Measurements from ENCODE around the gene METTL25B.

DNA sequence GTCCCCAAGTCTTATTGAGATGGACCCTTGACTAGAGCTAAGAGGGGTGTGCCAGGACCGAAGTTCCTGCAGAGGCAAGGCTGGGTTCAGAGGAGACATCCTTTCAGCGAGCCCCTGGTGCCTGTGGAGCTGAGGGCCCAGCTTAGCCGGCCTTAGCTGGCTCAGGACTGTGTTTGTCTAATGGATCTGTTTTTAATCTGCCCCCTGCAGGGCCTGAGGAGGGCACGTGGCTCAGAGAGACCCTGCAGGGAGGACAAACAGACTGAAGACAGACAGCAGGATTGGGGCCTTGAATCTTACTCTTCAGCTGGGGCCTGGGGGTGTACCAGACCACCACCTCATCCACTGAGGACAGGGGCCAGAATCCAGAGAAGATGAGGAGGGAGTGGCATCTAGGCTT, 24.5 kb upstream of the METTL25B start:
- TF ChIP-seq POLR2A (IDR thresholded peaks at IDR 0.05): no peak
- TF ChIP-seq, protein P1, sequence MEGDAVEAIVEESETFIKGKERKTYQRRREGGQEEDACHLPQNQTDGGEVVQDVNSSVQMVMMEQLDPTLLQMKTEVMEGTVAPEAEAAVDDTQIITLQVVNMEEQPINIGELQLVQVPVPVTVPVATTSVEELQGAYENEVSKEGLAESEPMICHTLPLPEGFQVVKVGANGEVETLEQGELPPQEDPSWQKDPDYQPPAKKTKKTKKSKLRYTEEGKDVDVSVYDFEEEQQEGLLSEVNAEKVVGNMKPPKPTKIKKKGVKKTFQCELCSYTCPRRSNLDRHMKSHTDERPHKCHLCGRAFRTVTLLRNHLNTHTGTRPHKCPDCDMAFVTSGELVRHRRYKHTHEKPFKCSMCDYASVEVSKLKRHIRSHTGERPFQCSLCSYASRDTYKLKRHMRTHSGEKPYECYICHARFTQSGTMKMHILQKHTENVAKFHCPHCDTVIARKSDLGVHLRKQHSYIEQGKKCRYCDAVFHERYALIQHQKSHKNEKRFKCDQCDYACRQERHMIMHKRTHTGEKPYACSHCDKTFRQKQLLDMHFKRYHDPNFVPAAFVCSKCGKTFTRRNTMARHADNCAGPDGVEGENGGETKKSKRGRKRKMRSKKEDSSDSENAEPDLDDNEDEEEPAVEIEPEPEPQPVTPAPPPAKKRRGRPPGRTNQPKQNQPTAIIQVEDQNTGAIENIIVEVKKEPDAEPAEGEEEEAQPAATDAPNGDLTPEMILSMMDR (IDR thresholded peaks at IDR 0.05): no peak

All from uterus (tissue), 2 donors.